Testis (tissue), 2 donors: ENCODE data around the gene ST6GALNAC2.

Experiments used
- POLR2A ChIP-seq: fragments of 450-650 bp; IDR thresholded peaks from one replicate; pipeline ENCODE4 v1.6.1; 2017; ENCODE audit warnings: antibody characterized with exemption, mild to moderate bottlenecking, moderate library complexity
- TF ChIP-seq, protein P1 (sequence below), 3 experiments: fragments of 450-650 bp in 2 of 3; fragments of 200-600 bp in 1 of 3; sonication (generic) in 1 of 3; IDR thresholded peaks; one replicate each; pipeline ENCODE4 v1.5.1; 2016 to 2019; ENCODE audit warnings: antibody characterized with exemption in 3 of 3, mild to moderate bottlenecking in 2 of 3, moderate library complexity in 1 of 3

DNA sequence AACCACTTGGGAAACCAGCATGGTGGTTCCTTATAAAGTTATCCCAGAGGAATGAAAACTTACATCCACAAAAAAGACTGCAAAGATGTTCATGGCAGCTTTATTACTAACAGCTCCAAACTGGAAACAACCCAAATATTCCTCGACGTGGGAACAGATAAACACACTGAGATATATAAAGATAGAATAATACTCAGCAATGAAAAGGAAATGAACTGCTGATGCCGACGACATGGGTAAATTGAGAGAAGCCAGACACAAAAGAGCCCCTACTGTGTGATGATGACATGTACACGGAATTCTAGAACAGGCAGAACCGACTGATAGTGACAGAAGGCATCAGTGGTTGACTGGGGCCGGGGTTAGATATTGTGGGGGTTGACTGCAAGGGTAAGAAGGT lies 36.1 kb downstream of the ST6GALNAC2 start:
- no peak for TF ChIP-seq POLR2A
- TF ChIP-seq, protein P1, sequence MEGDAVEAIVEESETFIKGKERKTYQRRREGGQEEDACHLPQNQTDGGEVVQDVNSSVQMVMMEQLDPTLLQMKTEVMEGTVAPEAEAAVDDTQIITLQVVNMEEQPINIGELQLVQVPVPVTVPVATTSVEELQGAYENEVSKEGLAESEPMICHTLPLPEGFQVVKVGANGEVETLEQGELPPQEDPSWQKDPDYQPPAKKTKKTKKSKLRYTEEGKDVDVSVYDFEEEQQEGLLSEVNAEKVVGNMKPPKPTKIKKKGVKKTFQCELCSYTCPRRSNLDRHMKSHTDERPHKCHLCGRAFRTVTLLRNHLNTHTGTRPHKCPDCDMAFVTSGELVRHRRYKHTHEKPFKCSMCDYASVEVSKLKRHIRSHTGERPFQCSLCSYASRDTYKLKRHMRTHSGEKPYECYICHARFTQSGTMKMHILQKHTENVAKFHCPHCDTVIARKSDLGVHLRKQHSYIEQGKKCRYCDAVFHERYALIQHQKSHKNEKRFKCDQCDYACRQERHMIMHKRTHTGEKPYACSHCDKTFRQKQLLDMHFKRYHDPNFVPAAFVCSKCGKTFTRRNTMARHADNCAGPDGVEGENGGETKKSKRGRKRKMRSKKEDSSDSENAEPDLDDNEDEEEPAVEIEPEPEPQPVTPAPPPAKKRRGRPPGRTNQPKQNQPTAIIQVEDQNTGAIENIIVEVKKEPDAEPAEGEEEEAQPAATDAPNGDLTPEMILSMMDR (IDR thresholded peaks at IDR 0.05): no peak
